Measurements from ENCODE around the gene IGFN1.

Gene IGFN1

DNA sequence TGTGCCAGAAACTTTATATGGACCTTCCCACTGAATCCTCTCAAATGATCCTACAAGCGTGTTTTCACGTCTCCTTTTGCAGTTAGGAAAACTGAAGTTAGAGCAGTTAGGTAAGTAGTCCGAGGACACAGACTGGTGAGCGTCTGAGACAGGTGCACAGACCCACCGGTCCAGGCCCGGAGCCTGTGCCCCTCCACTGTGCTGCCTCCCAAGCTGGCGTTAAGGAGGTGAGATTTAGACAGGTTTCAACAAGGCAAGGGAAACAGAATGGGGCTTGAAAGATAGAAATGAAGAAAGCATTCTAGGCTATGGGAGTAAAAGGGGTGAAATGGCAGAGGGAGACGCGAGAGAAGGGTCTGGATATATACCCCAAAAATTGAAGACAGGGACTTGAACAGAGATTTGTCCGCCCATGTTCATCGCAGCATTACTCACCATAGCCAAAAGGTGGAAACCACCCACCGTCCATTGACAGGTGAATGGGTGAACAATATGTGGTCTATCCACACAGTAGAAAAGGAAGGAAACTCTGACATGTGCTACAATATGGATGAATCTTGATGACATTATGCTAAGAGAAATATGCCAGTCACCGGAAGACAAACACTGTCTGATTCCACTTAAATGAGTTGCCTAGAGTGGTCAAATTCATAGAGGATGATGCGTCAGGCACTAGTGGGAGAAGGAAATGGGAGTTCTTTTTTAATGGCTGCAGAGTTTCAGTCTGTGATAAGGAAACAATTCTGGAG is 77.0 kb downstream of the IGFN1 start:
- peak in 1 of 2 experiments; percentile 4 for DNase-seq

DNA sequence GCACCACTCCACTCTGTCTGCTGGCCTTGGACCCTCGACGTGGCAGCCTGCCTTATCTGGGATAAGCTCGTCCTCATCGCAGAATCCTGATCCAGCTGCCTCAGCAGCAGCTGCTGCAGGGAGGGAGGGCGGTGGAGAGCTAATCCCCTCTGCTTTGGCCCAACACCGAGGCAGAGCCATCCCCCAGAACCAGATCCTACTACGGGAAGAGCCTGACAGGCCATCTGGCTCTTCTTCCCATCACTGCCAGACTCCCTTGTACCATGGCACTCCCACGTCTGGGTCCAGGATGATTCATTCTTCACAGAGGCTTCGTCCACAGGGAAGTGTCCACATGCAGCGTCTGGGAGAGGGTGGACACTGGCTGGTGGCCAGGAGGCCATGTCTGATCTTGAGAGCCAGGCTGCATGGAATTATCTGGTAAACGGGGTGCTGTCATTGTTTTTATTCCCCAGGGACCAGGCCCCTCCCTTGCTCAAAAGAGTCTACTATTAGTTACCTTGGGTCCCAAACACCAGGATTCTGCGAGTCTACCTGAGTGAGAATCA is 78.1 kb downstream of the IGFN1 start:
- DNase-seq = no peak

DNA sequence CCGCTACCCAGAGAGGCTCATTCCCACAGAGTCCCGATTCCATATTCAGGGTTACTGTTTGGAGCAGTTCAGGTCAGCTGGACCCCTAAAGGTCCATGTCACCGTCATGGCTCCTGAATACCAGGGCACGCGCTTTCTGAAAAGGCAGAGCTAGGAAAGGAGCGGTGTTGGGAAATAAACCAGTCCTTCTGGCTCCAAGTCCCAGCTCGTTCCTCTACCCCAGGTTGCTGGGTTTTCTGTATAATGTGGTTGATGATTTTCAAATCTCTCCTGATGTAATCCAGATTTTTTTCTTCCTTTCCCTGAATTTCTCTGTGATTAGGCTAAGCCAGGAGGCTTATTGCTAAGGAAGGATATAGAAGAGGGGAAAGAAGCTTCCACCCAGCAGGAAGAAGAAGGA is 78.7 kb downstream of the IGFN1 start:
- DNase-seq = no peak

DNA sequence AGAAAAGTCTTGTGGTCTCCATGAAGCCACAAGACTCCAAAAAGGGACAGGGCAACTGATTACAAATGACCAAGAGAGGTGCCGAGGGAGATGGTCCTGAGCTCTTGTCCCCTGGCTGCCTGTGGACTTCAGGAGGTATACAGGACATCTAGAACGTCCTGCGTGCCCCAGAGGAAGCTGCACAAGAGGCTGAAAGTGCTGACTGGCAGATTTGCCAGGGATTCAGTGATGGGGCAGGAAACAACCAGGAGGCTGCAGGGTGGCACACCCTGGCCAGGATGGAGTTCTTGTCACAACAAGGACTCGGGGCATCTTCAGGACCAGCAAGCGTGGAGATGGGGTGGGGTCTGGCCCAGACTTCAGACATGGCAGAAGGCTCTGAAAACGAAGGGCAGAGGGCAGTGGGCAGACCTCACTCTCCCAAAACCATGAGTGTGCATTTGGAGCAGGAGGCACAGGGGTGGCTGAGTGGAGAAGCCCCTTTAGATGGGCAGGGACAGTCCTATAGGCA is 79.3 kb downstream of the IGFN1 start:
- no peak for DNase-seq

DNA sequence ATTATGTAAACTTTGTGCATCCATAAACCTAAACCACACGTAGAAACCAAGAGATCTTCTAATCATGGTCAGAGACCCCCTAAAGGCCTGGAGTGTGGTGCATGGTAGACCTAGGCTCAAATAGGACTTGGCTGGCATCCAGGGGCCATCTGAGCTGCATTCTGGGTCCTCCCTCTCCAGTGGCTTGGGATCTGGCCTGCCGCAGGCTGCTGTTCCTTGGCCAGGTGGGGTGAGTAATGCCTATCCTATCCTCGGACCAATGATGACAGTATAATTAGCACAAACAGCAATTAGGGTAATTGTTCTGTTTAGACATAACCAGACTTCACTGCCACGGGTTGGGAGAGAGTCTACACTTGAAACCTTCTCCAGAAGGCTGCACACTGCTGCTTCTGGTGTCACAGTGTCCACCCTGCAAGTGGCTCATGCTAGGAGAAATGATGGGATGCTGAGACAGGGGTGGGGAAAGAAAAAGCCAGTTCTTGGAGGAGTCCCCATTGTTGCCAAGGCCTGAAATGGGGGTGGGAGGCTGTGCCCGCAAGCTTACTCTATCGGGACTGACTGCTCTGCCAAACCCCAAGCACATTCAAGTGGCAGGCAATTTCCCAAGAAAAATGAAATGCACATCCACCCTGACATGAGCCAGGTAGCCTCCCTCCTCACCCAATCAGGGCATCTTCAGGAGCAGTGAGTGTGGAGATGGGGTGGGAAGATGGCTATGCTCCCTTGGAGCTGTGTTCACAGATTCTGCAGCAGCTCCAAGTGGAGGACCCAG is 80.2 kb downstream of the IGFN1 start:
- no peak for DNase-seq

DNA sequence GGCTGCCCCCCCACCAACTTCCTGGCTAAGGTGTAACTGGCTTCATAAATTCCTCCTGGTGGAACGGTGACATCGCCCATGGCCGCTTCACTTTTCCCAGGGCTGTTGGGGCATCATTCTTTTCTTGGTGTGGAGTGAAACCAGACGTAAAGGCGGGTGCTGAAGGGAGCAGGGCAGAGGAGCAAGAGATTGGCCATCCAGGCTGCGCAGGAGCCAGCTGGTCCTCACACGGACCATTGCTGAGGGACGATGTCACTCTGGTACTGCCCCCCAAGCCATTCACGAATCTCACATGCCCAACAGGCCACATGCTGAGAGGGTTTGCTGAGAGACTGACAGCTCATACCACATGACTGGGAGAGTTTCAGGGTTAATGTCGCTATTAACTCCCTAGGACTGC is 82.2 kb downstream of the IGFN1 start:
- DNase-seq = no peak

DNA sequence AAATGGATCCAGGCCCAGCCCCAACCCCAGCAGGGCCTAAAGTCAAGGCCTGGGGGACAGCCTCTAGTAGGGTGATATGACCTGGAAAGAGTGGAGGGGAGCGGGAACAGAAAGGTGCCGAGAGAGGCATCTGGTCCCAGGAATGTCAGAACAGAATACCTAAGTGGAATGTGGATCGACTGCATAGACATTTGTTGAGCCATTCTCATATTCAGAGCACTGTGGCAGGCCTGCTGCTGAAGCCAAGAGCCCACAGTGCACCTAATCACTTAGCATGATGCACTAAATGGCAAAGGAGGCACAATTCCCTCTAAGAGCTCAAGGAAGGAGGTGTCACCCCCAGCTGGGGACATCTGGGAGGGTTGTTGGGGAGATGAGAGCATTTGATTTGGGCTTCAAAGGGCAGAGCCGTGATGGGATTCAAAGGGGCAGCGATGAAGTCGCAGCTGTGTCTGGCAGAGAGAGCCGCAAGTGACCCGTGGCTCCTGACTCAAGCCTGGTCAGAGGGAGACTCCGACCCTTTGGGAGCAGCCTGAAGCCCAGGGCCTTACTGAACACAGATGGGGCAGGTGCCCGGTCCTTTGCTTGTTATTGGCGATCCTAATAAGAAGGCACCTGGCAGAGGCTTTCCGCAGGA is 84.1 kb downstream of the IGFN1 start:
- DNase-seq = no peak

DNA sequence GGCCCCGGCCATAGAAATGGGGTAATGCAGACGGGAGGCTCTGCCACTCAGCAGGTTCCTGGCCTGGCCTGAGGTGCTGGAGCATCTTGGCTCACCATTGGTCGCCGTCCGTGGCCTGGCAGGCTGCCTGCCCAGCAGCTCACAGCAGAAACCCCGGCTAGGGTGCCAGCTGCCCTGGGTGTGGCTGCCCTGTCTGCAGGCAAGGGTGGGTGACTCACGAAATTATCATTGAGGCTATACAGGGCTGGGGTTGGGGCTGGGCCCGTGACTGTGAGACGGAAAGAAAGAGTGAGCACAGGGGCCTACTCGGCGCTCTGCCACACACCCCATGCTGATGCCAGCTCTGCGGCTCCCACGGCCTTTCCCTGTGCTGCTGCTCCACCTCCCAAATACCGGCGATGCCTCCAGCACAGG is 84.6 kb downstream of the IGFN1 start:
- no peak for DNase-seq

DNA sequence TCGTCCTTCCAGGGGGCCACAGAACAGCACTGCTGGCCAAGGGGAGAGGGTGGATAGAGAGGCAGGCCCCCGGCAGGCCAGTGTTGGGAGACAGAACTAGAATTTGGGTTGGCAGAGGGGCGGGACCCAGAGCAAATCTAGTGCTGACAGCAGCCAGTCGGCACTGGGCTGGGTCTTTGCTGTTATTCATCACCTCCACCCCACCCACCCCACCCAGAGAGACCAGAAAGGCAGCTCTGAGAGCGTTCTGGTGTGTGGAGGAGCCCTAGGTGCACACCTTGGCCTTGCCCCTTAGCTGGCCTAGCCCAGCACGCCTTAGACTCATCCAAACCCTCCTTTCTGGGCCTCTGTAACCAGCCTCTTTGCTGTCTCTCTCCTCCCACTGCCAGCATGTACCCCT is 86.3 kb downstream of the IGFN1 start:
- DNase-seq = no peak

DNA sequence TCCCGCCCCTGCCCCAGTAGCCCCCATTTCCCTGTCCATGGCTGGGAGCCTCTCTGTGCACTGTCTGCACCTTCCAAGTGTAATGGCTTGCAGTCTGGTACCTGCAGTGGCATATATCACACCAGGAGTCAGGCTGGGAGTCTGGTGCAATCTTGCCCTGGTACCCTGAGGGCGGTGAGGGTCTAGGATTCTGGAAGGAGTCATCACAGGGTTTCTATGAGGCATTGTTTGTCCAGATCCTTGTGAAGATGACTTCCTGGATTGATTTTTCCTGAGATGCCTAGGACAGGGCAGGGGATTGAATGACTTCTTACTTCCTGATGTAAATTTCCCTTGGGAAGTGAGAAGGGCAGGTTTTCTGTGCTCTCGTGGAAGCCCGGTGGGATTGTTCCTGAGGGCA is 86.8 kb downstream of the IGFN1 start:
- DNase-seq = no peak

All from SW 1271 (cell line).